ELR (cell line): ENCODE results near the gene FAM83C.

Source experiments
- DNase-seq: peaks from one replicate; pipeline ENCODE4 v3.0.0-alpha.2; 2015; ENCODE audit warnings: low read depth

The FAM83C gene

GRCh38 chr20:35291654-35292503, at the start of gene FAM83C:
FAM83C (minus strand) TSS chr20:35292425; CDS start chr20:35292304, 121 bp downstream.
- no peak for DNase-seq

DNA sequence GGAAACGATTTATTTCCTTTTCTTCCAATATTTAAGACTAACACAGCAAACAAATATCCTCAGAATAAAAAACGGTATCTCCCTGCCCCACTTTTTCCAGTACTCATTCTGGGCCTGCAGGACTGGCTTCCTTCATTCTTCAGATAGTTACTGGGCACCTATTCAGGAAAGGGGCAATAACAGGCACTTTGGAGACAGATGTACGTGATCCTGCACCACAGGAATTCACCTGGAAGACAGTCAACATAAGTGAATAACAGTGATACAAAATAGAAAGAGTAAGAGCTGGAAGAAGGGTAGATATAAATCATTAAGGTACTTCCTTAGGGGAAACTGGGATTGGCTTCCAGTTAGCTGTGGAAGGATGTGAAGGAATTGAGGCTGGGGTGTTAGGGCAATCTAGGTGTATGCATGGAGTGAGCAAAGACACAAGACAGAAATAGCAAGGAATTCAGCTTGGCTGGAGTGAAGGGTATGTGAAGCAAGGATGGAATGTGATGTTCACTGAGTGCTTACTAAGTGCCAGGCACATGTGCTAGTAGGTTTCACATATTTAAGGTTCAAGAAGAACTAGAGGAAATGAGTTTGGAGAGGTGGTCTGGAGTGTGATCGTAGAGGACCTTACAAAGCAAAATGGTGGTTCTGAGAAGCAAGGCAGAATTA, 49.3 kb upstream of the FAM83C start:
- no peak for DNase-seq

DNA sequence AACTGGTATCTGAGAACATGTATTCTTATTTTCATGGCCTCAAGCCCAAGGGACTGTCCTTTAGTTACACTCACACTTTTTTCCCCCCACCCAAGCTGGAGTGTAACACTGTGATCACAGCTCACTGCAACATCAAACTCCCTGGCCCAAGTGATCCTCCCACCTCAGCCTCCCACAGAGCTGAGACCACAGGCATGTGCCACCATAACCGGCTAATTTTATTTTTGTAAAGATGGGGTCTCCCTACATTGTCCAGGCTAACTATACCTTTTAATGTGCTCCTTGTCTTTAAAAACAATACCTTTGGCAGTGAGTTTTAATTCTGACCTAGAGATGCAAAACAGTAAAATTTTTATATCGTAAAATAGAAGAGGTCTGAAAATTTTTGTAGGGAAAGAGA, 48.2 kb upstream of the FAM83C start:
- no peak for DNase-seq

DNA sequence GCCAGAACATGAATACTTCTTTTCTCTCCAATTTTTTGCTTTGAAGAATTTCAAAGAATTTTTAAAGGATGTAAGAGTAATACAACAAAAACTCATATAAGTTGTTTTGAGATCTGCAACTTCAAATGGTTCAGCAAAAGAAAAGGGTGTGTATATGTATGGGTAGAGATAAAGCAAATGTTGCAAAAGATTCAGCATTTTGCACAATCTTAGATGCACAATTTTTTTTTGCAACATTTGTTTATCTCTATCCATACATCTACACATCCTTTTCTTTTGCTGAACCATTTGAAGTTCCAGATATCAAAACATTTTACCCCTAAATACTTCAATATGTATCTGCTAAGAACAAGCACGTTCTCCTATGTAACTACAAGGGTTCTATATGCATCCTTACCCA, 47.4 kb upstream of the FAM83C start:
- no peak for DNase-seq

GRCh38 chr20:35339007-35339406, 46.8 kb upstream of the FAM83C start:
- DNase-seq, result peak; percentile 97

- DNase-seq, result no peak
Measured at GRCh38 chr20:35334311-35335101, 42.3 kb upstream of the FAM83C start.

- no peak for DNase-seq
Measured at GRCh38 chr20:35333606-35334005, 41.4 kb upstream of the FAM83C start.

DNA sequence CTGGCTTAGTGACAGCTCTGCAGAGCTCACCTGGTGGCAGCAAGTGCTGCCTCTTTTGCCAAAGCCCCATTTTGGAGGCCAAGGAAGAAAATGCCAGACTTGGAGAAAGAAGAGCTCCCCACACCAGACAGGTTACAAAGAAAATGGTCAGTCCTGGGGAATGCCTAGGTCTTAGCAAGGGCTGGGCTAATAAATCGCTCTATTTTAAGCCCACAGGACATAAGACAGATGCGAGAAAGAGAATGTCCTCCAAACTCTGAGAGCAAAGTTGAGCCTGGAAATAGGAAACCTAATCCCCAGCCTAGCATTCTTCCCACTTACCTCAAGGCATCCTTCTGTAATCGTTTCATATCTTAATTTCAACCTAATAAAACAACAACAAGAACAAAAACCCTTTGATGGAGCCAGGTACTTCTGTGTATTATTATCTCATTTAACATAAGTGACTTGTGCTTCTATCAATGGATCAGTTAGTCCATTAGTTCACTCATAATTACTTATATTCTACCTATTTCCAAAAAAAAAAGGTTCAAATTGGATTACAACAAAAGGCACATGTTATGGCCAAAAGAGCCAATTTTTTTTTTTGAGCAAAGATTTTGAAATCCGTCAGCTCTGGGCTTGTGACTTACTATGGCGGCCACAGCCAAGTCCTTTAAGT, 40.4 kb upstream of the FAM83C start:
- DNase-seq, result no peak

DNA sequence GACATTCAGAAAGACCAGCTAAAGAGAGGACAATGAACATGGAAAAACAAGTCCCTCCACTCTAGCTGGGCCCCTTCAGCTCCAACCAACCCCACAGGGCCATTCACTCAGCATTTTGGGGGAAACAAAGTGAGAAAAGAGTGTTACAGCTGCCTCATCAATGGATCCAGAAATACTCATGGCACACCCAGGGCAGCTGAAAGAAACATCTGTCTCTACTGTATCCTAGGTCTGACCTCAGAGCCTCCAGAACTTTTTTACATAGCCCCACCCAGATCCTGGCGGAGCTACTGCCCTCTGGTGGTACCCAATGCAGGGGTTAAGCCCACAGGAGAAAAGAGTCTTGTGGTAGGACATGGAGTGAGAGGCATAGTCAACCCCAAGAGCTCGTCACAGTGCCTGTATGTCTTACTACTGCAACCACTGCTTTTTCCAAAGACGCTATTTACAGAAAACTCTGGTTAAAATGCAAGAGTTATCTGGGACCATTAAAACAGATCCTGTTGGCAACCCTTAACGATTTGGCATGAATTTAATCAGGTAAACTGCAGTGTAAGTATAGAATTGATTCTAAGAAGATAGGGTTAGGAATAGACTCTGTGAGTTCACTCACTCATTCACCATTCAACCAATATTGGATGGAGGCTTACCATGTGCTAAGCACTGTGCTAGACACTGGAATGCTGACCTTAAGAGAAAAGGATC, 37.4 kb upstream of the FAM83C start:
- DNase-seq, result peak; percentile 84

DNA sequence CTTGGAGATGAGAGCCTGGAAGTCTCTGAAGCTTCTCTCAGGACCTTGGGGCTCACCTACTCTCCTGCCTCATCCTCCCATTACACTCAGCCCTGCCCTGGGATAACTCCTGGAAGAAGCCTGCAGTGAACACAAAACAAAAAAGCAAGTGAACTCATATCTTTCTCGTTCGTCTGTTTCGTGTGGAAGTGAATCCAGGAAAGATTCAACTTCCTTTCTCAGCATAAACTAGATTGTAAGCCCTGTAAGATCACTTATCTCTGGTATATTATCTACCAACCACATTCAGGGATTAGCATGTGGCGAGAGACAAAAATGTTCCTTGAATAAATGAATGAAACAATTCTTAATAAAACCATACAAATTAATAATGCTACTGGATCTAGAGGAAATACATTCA, 36.5 kb upstream of the FAM83C start:
- no peak for DNase-seq

- no peak for DNase-seq
Measured at GRCh38 chr20:35328095-35328685, 36.0 kb upstream of the FAM83C start.

GRCh38 chr20:35327074-35327976, 35.1 kb upstream of the FAM83C start:
- peak; percentile 59 for DNase-seq

- no peak for DNase-seq
Measured at GRCh38 chr20:35326740-35327073, 34.5 kb upstream of the FAM83C start.

- no peak for DNase-seq
Measured at GRCh38 chr20:35326021-35326739, 34.0 kb upstream of the FAM83C start.

GRCh38 chr20:35325401-35325800, 33.2 kb upstream of the FAM83C start:
- DNase-seq, result no peak

DNA sequence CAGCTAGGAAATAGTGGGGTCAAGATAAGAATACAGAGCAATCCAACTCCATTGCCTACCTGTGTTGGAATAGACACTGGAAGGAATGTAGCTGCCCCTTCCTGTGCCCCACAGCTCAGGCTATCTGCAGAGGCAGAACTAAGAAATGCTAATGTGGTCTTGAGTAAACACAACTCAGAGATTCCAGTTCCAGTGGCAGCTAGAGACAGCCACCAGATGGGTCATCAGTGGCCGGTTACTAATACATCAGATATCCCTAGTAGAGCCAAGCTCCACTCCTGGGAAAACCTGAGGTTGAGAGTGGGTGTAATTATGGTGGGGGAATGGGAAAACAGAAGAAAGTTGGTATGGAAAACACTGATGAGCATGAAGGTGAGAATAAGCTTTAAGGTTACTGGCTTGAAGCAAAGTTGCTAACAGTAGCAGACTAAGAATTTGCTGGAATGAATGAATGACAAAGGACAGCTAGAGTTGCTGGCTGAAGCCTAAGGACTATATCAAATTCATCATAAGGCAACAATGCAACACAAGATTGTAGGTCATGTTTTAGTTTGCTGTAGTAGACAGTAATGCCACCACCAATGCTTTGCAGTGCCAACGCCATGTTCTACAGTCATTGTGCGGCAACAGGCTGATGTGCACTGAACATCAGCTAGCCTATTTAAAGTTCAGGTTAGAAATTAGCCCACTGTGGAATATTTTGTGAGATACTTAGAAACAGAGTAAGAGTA, 28.3 kb upstream of the FAM83C start:
- peak; percentile 98 for DNase-seq

DNA sequence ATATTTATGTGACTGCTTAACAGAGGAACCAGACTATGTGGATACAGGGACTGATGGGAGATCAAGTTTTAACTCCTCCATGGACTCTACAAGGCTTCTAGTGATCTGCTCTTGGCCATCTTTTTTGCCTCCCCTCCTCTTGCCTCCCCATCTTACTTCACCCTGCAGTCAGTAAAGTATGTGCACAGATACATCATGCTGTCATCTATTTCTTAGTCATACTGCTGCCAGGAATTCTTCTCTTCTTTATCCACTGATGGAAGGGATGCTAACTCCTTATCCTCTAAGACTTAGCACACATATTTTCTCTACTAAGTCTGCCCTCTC, 27.6 kb upstream of the FAM83C start:
- peak; percentile 88 for DNase-seq

GRCh38 chr20:35319192-35319870, 27.1 kb upstream of the FAM83C start:
- DNase-seq, result peak; percentile 86
